MM.1S (cell line): ENCODE results near the gene DPH6.
A peak's percentile ranks its signal among the peaks of the same experiment; 100 is the strongest.

Source experiments
- DNase-seq: peaks from one replicate; pipeline ENCODE4 v3.0.0-alpha.2; 2015
- H2AFZ ChIP-seq: fragments of 300-600 bp; sonication (generic); 2 replicates; pipeline ENCODE4 v1.6.0; 2016; ENCODE audit warnings: antibody characterized with exemption, low read length
- H3F3A ChIP-seq: fragments of 300-600 bp; sonication (generic); 2 replicates; pipeline ENCODE4 v1.6.1; 2016; ENCODE audit warnings: mild to moderate bottlenecking, antibody characterized with exemption, low read length, moderate library complexity, mixed read lengths; ENCODE audit not compliant: insufficient read depth
- H3K27ac ChIP-seq: fragments of 300-600 bp; sonication (generic); 2 replicates; pipeline ENCODE4 v1.5.1; 2016; ENCODE audit warnings: mild to moderate bottlenecking, low read length
- H3K27me3 ChIP-seq: fragments of 300-600 bp; sonication (generic); replicated peaks from 2 replicates; pipeline ENCODE4 v1.6.0; 2016; ENCODE audit warnings: low read length; ENCODE audit not compliant: insufficient read depth
- H3K36me3 ChIP-seq: fragments of 300-600 bp; sonication (generic); replicated peaks from 2 replicates; pipeline ENCODE4 v1.6.1; 2016; ENCODE audit warnings: mild to moderate bottlenecking, low read length, mixed read lengths; ENCODE audit not compliant: insufficient read depth
- H3K4me1 ChIP-seq: fragments of 300-600 bp; sonication (generic); 2 replicates; pipeline ENCODE4 v1.6.1; 2016; ENCODE audit warnings: low read length, mixed read lengths
- H3K4me2 ChIP-seq: fragments of 300-600 bp; sonication (generic); 2 replicates; pipeline ENCODE4 v1.6.0; 2016; ENCODE audit warnings: low read depth, low read length
- H3K4me3 ChIP-seq: fragments of 300-600 bp; sonication (generic); 2 replicates; pipeline ENCODE4 v1.5.1; 2016; ENCODE audit warnings: low read length, mixed read lengths
- H3K79me2 ChIP-seq: fragments of 300-600 bp; sonication (generic); 2 replicates; pipeline ENCODE4 v1.6.1; 2016; ENCODE audit warnings: mixed run types, low read length, mixed read lengths
- H3K9ac ChIP-seq: fragments of 300-600 bp; sonication (generic); 2 replicates; pipeline ENCODE4 v1.6.1; 2016; ENCODE audit warnings: low read length, mixed read lengths
- H3K9me2 ChIP-seq: fragments of 300-600 bp; sonication (generic); replicated peaks from 2 replicates; pipeline ENCODE4 v1.6.1; 2016; ENCODE audit warnings: mild to moderate bottlenecking, low read length, mixed read lengths; ENCODE audit not compliant: insufficient read depth
- H3K9me3 ChIP-seq: fragments of 300-600 bp; sonication (generic); replicated peaks from 2 replicates; pipeline ENCODE4 v1.6.1; 2016; ENCODE audit warnings: mild to moderate bottlenecking, low read length, mixed read lengths; ENCODE audit not compliant: insufficient read depth
- H4K20me1 ChIP-seq: fragments of 300-600 bp; sonication (generic); 2 replicates; pipeline ENCODE4 v1.6.1; 2016; ENCODE audit warnings: mild to moderate bottlenecking, low read length, moderate library complexity, mixed read lengths; ENCODE audit not compliant: insufficient read depth
- EZH2 ChIP-seq: fragments of 300-600 bp; sonication (generic); optimal IDR thresholded peaks from 2 replicates; pipeline ENCODE3; 2017; ENCODE audit warnings: low read depth, mild to moderate bottlenecking, antibody characterized with exemption, low read length, mixed read lengths
- EZH2phosphoT487 ChIP-seq: fragments of 300-600 bp; sonication (generic); IDR thresholded peaks from 2 replicates; pipeline ENCODE4 v1.6.1; 2018; ENCODE audit warnings: antibody characterized with exemption, low read length
- TF ChIP-seq, protein P1 (sequence below): fragments of 300-600 bp; sonication (generic); IDR thresholded peaks from 2 replicates; pipeline ENCODE4 v1.5.1; 2016; ENCODE audit warnings: antibody characterized with exemption, low read length, mixed read lengths

The DPH6 gene

DNA sequence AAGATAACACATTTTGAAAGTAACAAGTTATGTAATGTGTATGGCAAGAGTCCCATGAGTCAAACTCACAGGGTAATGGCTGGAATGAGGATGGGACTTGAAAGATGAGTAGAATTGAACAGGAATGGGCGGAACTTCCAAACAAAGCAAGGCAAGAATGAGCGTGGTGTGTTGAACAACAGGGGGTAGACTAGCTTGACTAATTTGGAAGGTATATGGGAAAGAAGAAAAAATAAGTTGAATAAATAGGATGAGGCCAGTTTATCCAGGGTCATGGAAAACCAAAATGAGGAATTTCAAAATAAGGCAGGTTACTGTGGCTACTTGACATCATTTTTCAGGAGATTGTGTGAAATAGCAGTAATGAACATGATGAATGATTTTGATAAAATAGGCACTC is 2.5 kb upstream of the DPH6 start:
- Histone ChIP-seq H3K4me3 (no peak overlapping the region), H3K27me3 (no peaks in the 10 kb centered on the region), H2AFZ (no peak overlapping the region), H3K79me2 (no peaks in the 10 kb centered on the region), H3K27ac (no peak overlapping the region), H4K20me1 (no peaks in the 10 kb centered on the region), H3K9me2 (no peaks in the 10 kb centered on the region), H3F3A (peaks cover 10% of the 10 kb centered on the region; the same call in 1 of the 2 replicates), H3K9me3 (no peaks in the 10 kb centered on the region), H3K4me1 (peaks cover 5% of the 10 kb centered on the region; the same call in 1 of the 2 replicates), H3K4me2 (no peak overlapping the region), H3K36me3 (no peaks in the 10 kb centered on the region), H3K9ac (no peak overlapping the region)
- TF ChIP-seq, protein P1, sequence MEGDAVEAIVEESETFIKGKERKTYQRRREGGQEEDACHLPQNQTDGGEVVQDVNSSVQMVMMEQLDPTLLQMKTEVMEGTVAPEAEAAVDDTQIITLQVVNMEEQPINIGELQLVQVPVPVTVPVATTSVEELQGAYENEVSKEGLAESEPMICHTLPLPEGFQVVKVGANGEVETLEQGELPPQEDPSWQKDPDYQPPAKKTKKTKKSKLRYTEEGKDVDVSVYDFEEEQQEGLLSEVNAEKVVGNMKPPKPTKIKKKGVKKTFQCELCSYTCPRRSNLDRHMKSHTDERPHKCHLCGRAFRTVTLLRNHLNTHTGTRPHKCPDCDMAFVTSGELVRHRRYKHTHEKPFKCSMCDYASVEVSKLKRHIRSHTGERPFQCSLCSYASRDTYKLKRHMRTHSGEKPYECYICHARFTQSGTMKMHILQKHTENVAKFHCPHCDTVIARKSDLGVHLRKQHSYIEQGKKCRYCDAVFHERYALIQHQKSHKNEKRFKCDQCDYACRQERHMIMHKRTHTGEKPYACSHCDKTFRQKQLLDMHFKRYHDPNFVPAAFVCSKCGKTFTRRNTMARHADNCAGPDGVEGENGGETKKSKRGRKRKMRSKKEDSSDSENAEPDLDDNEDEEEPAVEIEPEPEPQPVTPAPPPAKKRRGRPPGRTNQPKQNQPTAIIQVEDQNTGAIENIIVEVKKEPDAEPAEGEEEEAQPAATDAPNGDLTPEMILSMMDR = no peak
- TF ChIP-seq EZH2 (no peak), EZH2phosphoT487 (no peak)
- no peak for DNase-seq

DNA sequence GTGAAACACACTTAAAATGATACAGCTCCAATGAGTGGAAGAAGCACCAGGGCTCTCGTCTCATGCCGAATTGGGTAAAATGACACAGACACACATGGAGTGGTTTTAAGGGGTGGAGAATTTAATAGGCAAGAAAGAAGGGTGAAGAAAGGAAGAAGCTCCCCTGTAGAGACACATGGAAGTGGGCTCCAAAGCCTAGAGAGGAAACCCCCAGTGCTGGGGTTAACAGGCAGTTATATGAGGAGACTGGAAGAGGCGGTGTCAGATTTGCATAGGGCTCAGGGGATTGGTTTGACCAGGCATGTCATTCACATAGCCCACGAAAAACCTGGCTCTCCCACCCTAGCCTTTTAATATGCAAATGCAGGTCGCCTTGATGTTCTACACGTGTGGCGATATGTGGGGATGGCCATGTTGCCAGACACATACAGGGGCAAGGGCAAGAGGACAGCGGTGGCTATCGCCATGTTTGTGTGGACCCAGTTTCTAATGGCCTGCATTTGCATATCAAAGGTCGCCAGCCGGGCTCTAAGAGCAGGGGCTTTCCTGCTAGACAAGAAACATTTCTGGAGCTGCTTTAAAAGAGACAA is 1.9 kb upstream of the DPH6 start:
- no peak overlapping the region for H3K4me2 ChIP-seq
- H3K27me3 ChIP-seq = no peaks in the 10 kb centered on the region
- TF ChIP-seq EZH2 = no peak
- TF ChIP-seq, protein P1 = no peak
- TF ChIP-seq EZH2phosphoT487 = no peak
- H3K4me3 ChIP-seq = no peak overlapping the region
- no peak overlapping the region for H3K9ac ChIP-seq
- DNase-seq = no peak
- H3K27ac ChIP-seq = no peak overlapping the region
- H3K4me1 ChIP-seq = peaks cover 5% of the 10 kb centered on the region; the same call in 1 of the 2 replicates
- no peaks in the 10 kb centered on the region for H4K20me1 ChIP-seq
- H2AFZ ChIP-seq = no peak overlapping the region
- H3K36me3 ChIP-seq = no peaks in the 10 kb centered on the region
- no peaks in the 10 kb centered on the region for H3K79me2 ChIP-seq
- H3K9me3 ChIP-seq = no peaks in the 10 kb centered on the region
- no peaks in the 10 kb centered on the region for H3K9me2 ChIP-seq
- H3F3A ChIP-seq = peaks cover 10% of the 10 kb centered on the region; the same call in 1 of the 2 replicates

DNA sequence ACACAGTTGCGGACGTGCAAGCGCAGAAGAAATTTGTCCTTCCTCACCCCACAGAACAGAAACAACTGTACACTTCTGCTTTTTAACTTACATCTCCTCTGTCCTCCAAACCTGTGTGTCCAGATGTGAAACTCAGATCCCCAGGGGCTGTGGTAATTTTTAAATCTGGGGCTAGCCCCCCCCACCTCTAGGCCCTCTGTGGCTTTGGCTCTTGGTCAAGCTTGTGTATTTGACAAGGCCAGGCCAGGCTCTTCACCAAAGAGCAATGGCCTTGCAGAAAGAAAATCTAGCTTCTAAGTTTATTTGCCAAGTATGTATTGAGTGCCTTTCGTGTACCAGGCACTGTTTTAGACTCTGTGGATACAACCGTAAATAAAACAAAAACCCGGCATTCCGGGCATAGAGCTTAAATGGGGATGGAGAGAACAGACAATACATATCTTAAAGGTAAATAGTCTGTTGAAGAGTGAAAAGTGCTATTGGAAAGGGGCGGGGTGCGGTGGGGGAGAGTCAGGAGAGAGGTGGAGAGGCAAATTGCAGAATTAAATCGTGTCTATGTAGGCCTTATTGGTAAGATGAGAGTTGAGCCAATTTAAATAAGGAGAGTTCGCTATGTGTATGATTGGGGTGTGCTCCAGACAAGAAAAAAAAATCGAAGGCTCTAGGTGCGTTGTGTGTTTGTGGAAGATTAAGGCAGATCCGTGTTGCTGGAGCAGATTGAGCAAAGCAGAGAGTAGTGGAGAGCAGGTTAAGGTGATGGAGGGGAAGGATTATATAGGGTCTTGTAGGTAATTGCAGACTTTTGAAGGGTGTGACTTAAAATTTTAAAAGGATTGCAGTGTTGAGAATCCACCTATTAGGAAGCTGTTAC is 781 bp upstream of the DPH6 start:
- no peaks in the 10 kb centered on the region for H4K20me1 ChIP-seq
- H3K27ac ChIP-seq = peak overlapping the region; percentile 99
- TF ChIP-seq, protein P1 = no peak
- TF ChIP-seq EZH2 (no peak), EZH2phosphoT487 (no peak)
- H2AFZ ChIP-seq = peak overlapping the region; percentile 99
- H3K4me2 ChIP-seq = peak overlapping the region; percentile 72
- no peaks in the 10 kb centered on the region for H3K79me2 ChIP-seq
- H3K9me2 ChIP-seq = no peaks in the 10 kb centered on the region
- H3K36me3 ChIP-seq = no peaks in the 10 kb centered on the region
- no peaks in the 10 kb centered on the region for H3K27me3 ChIP-seq
- DNase-seq = no peak
- H3K9ac ChIP-seq = peak overlapping the region; percentile 98
- peaks cover 10% of the 10 kb centered on the region; the same call in 1 of the 2 replicates for H3F3A ChIP-seq
- H3K4me1 ChIP-seq = peaks cover 5% of the 10 kb centered on the region; the same call in 1 of the 2 replicates
- H3K4me3 ChIP-seq = peak overlapping the region; percentile 84
- H3K9me3 ChIP-seq = no peaks in the 10 kb centered on the region
